Measurements from ENCODE around the gene ALDH1A2.
"Not testable (repeated sequence)": the region's sequence is repeated elsewhere in the genome, so short reads cannot be mapped to it uniquely, and the experiment has no call there.

The ALDH1A2 gene

GRCh38 chr15:58021332-58022230 lies 43.9 kb downstream of the ALDH1A2 start:
- no peaks in the 10 kb centered on the region for H3K9me3 ChIP-seq
- H3K27me3 ChIP-seq (ENCODE audit: low read depth): peaks cover 2% of the 10 kb centered on the region; the same call in 1 of the 2 replicates
- no peaks in the 10 kb centered on the region for H3K4me1 ChIP-seq
- DNase-seq (ENCODE audit: low spot score in 2 of 2): no peak
- in situ Hi-C loops (cut with MboI; ENCODE audit: low sequenced_read_pairs): no loop called here
- no peak overlapping the region for H3K4me3 ChIP-seq
- H3K36me3 ChIP-seq (replicated peaks): no peaks in the 10 kb centered on the region

GRCh38 chr15:58019503-58020376 lies 45.8 kb downstream of the ALDH1A2 start:
- Histone ChIP-seq H3K9me3 (no peaks in the 10 kb centered on the region), H3K4me1 (no peaks in the 10 kb centered on the region), H3K27me3 (ENCODE audit: low read depth) (peaks cover 2% of the 10 kb centered on the region; the same call in 1 of the 2 replicates), H3K4me3 (no peak overlapping the region), H3K36me3 (replicated peaks) (no peaks in the 10 kb centered on the region)
- in situ Hi-C loops (cut with MboI; ENCODE audit: low sequenced_read_pairs): no loop called here
- no peak for DNase-seq (ENCODE audit: low spot score in 2 of 2)

- no peaks in the 10 kb centered on the region for H3K4me1 ChIP-seq
- H3K9me3 ChIP-seq: no peaks in the 10 kb centered on the region
- DNase-seq (ENCODE audit: low spot score in 2 of 2): no peak
- H3K27me3 ChIP-seq (ENCODE audit: low read depth): peaks cover 2% of the 10 kb centered on the region; the same call in 1 of the 2 replicates
- in situ Hi-C loops (cut with MboI; ENCODE audit: low sequenced_read_pairs): no loop called here
- H3K4me3 ChIP-seq: no peak overlapping the region
- H3K36me3 ChIP-seq (replicated peaks): no peaks in the 10 kb centered on the region
Observed at GRCh38 chr15:58017869-58018268, 47.6 kb downstream of the ALDH1A2 start.

- H3K4me3 ChIP-seq: no peak overlapping the region
- no peaks in the 10 kb centered on the region for H3K4me1 ChIP-seq
- H3K27me3 ChIP-seq (ENCODE audit: low read depth): peaks cover 2% of the 10 kb centered on the region; the same call in 1 of the 2 replicates
- no peak for DNase-seq (ENCODE audit: low spot score in 2 of 2)
- H3K9me3 ChIP-seq: no peaks in the 10 kb centered on the region
- no peaks in the 10 kb centered on the region for H3K36me3 ChIP-seq (replicated peaks)
- in situ Hi-C loops (cut with MboI; ENCODE audit: low sequenced_read_pairs): no loop called here
Observed at GRCh38 chr15:58016581-58017175, 48.8 kb downstream of the ALDH1A2 start.

- H3K9me3 ChIP-seq: no peaks in the 10 kb centered on the region
- H3K4me1 ChIP-seq: no peaks in the 10 kb centered on the region
- H3K4me3 ChIP-seq: no peak overlapping the region
- DNase-seq (ENCODE audit: low spot score in 2 of 2): no peak
- H3K27me3 ChIP-seq (ENCODE audit: low read depth): peaks cover 2% of the 10 kb centered on the region; the same call in 1 of the 2 replicates
- in situ Hi-C loops (cut with MboI; ENCODE audit: low sequenced_read_pairs): no loop called here
- no peaks in the 10 kb centered on the region for H3K36me3 ChIP-seq (replicated peaks)
Observed at GRCh38 chr15:58015565-58015964, 49.9 kb downstream of the ALDH1A2 start.

GRCh38 chr15:58014470-58014869 lies 51.0 kb downstream of the ALDH1A2 start:
- Histone ChIP-seq H3K4me3 (no peak overlapping the region), H3K4me1 (no peaks in the 10 kb centered on the region), H3K27me3 (ENCODE audit: low read depth) (peaks cover 2% of the 10 kb centered on the region; the same call in 1 of the 2 replicates), H3K9me3 (no peaks in the 10 kb centered on the region), H3K36me3 (replicated peaks) (no peaks in the 10 kb centered on the region)
- in situ Hi-C loops (cut with MboI; ENCODE audit: low sequenced_read_pairs): no loop called here
- DNase-seq (ENCODE audit: low spot score in 2 of 2): no peak

- H3K36me3 ChIP-seq (replicated peaks): no peaks in the 10 kb centered on the region
- H3K9me3 ChIP-seq: no peaks in the 10 kb centered on the region
- in situ Hi-C loops (cut with MboI; ENCODE audit: low sequenced_read_pairs): no loop called here
- DNase-seq (ENCODE audit: low spot score in 2 of 2): no peak
- H3K4me1 ChIP-seq: no peaks in the 10 kb centered on the region
- no peak overlapping the region for H3K4me3 ChIP-seq
- peaks cover 2% of the 10 kb centered on the region; the same call in 1 of the 2 replicates for H3K27me3 ChIP-seq (ENCODE audit: low read depth)
Observed at GRCh38 chr15:58014040-58014439, 51.5 kb downstream of the ALDH1A2 start.

- Histone ChIP-seq H3K4me1 (no peaks in the 10 kb centered on the region), H3K36me3 (replicated peaks) (no peaks in the 10 kb centered on the region), H3K4me3 (no peak overlapping the region), H3K9me3 (no peaks in the 10 kb centered on the region), H3K27me3 (ENCODE audit: low read depth) (no peaks in the 10 kb centered on the region)
- in situ Hi-C loops (cut with MboI; ENCODE audit: low sequenced_read_pairs): no loop called here
- DNase-seq (ENCODE audit: low spot score in 2 of 2): no peak
Observed at GRCh38 chr15:58010983-58011382, 54.5 kb downstream of the ALDH1A2 start.

GRCh38 chr15:58003810-58004209 lies 61.7 kb downstream of the ALDH1A2 start:
- Histone ChIP-seq H3K4me1 (0 out of 2 replicates have a peak, but pooled peaks cover 3% of the 10 kb centered on the region), H3K4me3 (no peak overlapping the region), H3K9me3 (no peaks in the 10 kb centered on the region), H3K27me3 (ENCODE audit: low read depth) (no peaks in the 10 kb centered on the region), H3K36me3 (replicated peaks) (no peaks in the 10 kb centered on the region)
- in situ Hi-C loops (cut with MboI; ENCODE audit: low sequenced_read_pairs): no loop called here
- DNase-seq (ENCODE audit: low spot score in 2 of 2): no peak

GRCh38 chr15:58002338-58003126 lies 63.0 kb downstream of the ALDH1A2 start:
- no peaks in the 10 kb centered on the region for H3K9me3 ChIP-seq
- no peaks in the 10 kb centered on the region; the same call in 1 of the 2 replicates for H3K27me3 ChIP-seq (ENCODE audit: low read depth)
- in situ Hi-C loops (cut with MboI; ENCODE audit: low sequenced_read_pairs): no loop called here
- no peak overlapping the region for H3K4me3 ChIP-seq
- DNase-seq (ENCODE audit: low spot score in 2 of 2): no peak
- 0 out of 2 replicates have a peak, but pooled peaks cover 3% of the 10 kb centered on the region for H3K4me1 ChIP-seq
- H3K36me3 ChIP-seq (replicated peaks): no peaks in the 10 kb centered on the region

- in situ Hi-C loops (cut with MboI; ENCODE audit: low sequenced_read_pairs); H3K9me3 ChIP-seq; DNase-seq (ENCODE audit: low spot score in 2 of 2); H3K36me3 ChIP-seq (replicated peaks); H3K4me3 ChIP-seq; H3K27me3 ChIP-seq (ENCODE audit: low read depth); H3K4me1 ChIP-seq: not testable (repeated sequence)
Observed at GRCh38 chr15:57999699-58000098, 65.8 kb downstream of the ALDH1A2 start.

- H3K9me3 ChIP-seq: no peaks in the 10 kb centered on the region
- H3K36me3 ChIP-seq (replicated peaks): no peaks in the 10 kb centered on the region
- 0 out of 2 replicates have a peak, but pooled peaks cover 1% of the 10 kb centered on the region for H3K4me1 ChIP-seq
- DNase-seq (ENCODE audit: low spot score in 2 of 2): no peak
- in situ Hi-C loops (cut with MboI; ENCODE audit: low sequenced_read_pairs): no loop called here
- no peak overlapping the region for H3K4me3 ChIP-seq
- H3K27me3 ChIP-seq (ENCODE audit: low read depth): peaks cover 4% of the 10 kb centered on the region; the same call in 1 of the 2 replicates
Observed at GRCh38 chr15:57996561-57996960, 69.0 kb downstream of the ALDH1A2 start.
